H9 (cell line): Measurements from ENCODE around the gene TNPO2. TPM values are rescaled to one million over a fixed set of nuclear protein-coding genes. Genes with fewer than 3 reads are reported as not detected.

Experiments used
- DNase-seq: peaks from one replicate; pipeline ENCODE4 v3.0.0-alpha.2; 2017
- H2AFZ ChIP-seq: one replicate; pipeline ENCODE4 v1.6.1; 2013; ENCODE audit warnings: mild to moderate bottlenecking, low read length, control low read depth, moderate library complexity
- H2AK5ac ChIP-seq: 2 replicates; pipeline ENCODE4 v1.6.1; 2013; ENCODE audit warnings: low read length, control low read depth, mixed read lengths; ENCODE audit not compliant: insufficient read length
- H2BK120ac ChIP-seq: one replicate; pipeline ENCODE4 v1.6.1; 2013; ENCODE audit warnings: low read depth, mild to moderate bottlenecking, low read length, control low read depth, inconsistent platforms; ENCODE audit not compliant: poor library complexity, severe bottlenecking
- H2BK12ac ChIP-seq: 2 replicates; pipeline ENCODE4 v1.6.1; 2013; ENCODE audit warnings: low read length, control low read depth, mixed read lengths, low read depth; ENCODE audit not compliant: insufficient read length
- H2BK15ac ChIP-seq: 2 replicates; pipeline ENCODE4 v1.6.1; 2013; ENCODE audit warnings: low read depth, low read length, control low read depth
- H2BK20ac ChIP-seq: one replicate; pipeline ENCODE4 v1.6.1; 2013; ENCODE audit warnings: low read depth, mild to moderate bottlenecking, low read length, control low read depth, inconsistent platforms; ENCODE audit not compliant: poor library complexity, severe bottlenecking
- H2BK5ac ChIP-seq: 2 replicates; pipeline ENCODE4 v1.6.1; 2013; ENCODE audit warnings: low read length, control low read depth, mixed read lengths; ENCODE audit not compliant: insufficient read length
- H3K14ac ChIP-seq: 2 replicates; pipeline ENCODE4 v1.6.1; 2013; ENCODE audit warnings: low read length, control low read depth; ENCODE audit not compliant: insufficient read depth
- H3K18ac ChIP-seq: 2 replicates; pipeline ENCODE4 v1.6.1; 2013; ENCODE audit warnings: low read depth, mild to moderate bottlenecking, mixed read lengths, low read length, control low read depth; ENCODE audit not compliant: insufficient read length
- H3K23ac ChIP-seq: 2 replicates; pipeline ENCODE4 v1.6.1; 2013; ENCODE audit warnings: low read length, control low read depth, mixed read lengths, low read depth; ENCODE audit not compliant: insufficient read length
- H3K23me2 ChIP-seq: 2 replicates; pipeline ENCODE4 v1.6.1; 2013; ENCODE audit warnings: low read depth, mild to moderate bottlenecking, mixed read lengths, low read length, control low read depth; ENCODE audit not compliant: insufficient read length, poor library complexity, severe bottlenecking
- H3K27ac ChIP-seq: 2 replicates; pipeline ENCODE4 v1.5.1; 2013; ENCODE audit warnings: low read length, control low read depth, mixed read lengths, low read depth; ENCODE audit not compliant: insufficient read length
- H3K27me3 ChIP-seq: 2 replicates; pipeline ENCODE4 v1.6.1; 2013; ENCODE audit warnings: low read length, control low read depth, inconsistent platforms; ENCODE audit not compliant: insufficient read depth
- H3K4ac ChIP-seq: 2 replicates; pipeline ENCODE4 v1.6.1; 2013; ENCODE audit warnings: low read depth, mild to moderate bottlenecking, control low read depth, inconsistent platforms, low read length, moderate library complexity
- H3K4me1 ChIP-seq: 2 replicates; pipeline ENCODE4 v1.6.1; 2013; ENCODE audit warnings: low read length, control low read depth, inconsistent platforms; ENCODE audit not compliant: insufficient read depth
- H3K4me2 ChIP-seq: 2 replicates; pipeline ENCODE4 v1.6.1; 2013; ENCODE audit warnings: low read length, control low read depth, mixed read lengths; ENCODE audit not compliant: insufficient read length, insufficient read depth
- H3K56ac ChIP-seq: 2 replicates; pipeline ENCODE4 v1.6.1; 2013; ENCODE audit warnings: low read depth, mild to moderate bottlenecking, mixed read lengths, low read length, control low read depth; ENCODE audit not compliant: insufficient read length
- H3K79me1 ChIP-seq: 2 replicates; pipeline ENCODE4 v1.6.1; 2013; ENCODE audit warnings: low read depth, mild to moderate bottlenecking, moderate library complexity, low read length, control low read depth, inconsistent platforms; ENCODE audit not compliant: insufficient read depth, poor library complexity, severe bottlenecking
- H3K79me2 ChIP-seq: 2 replicates; pipeline ENCODE4 v1.6.1; 2013; ENCODE audit warnings: low read length, control low read depth, inconsistent platforms; ENCODE audit not compliant: insufficient read depth
- H3K9ac ChIP-seq: 2 replicates; pipeline ENCODE4 v1.6.1; 2013; ENCODE audit warnings: low read length, control low read depth, mixed read lengths; ENCODE audit not compliant: insufficient read length; ENCODE audit errors: extremely low read depth
- H3K9me3 ChIP-seq: one replicate; pipeline ENCODE4 v1.6.1; 2013; ENCODE audit warnings: low read depth, low read length, inconsistent platforms; ENCODE audit not compliant: control insufficient read depth
- H3T11ph ChIP-seq: one replicate; pipeline ENCODE4 v1.6.1; 2013; ENCODE audit warnings: mild to moderate bottlenecking, low read length, control low read depth, inconsistent platforms
- H4K20me1 ChIP-seq: one replicate; pipeline ENCODE4 v1.6.1; 2013; ENCODE audit not compliant: control insufficient read depth, insufficient read length, insufficient read depth
- H4K5ac ChIP-seq: 2 replicates; pipeline ENCODE4 v1.6.1; 2013; ENCODE audit warnings: low read depth, mild to moderate bottlenecking, mixed read lengths, low read length, control low read depth; ENCODE audit not compliant: insufficient read length
- H4K8ac ChIP-seq: replicated peaks from 2 replicates; pipeline ENCODE4 v1.6.1; 2013; ENCODE audit warnings: low read length, control low read depth, mixed read lengths, low read depth; ENCODE audit not compliant: insufficient read length
- H4K91ac ChIP-seq: 2 replicates; pipeline ENCODE4 v1.6.1; 2013; ENCODE audit warnings: low read depth, mild to moderate bottlenecking, moderate library complexity, mixed read lengths, low read length, control low read depth; ENCODE audit not compliant: insufficient read length
- H3K27ac Mint-ChIP-seq, 3 experiments: 2 replicates in 2 of 3; 3 replicates in 1 of 3; pipeline ENCODE4 v1.8.0; 2020 to 2021; ENCODE audit warnings: mixed read lengths in 3 of 3, mild to moderate bottlenecking in 1 of 3, moderate library complexity in 1 of 3
- H3K27me3 Mint-ChIP-seq: 2 replicates; pipeline ENCODE4 v1.8.0; 2021; ENCODE audit warnings: low read depth, mild to moderate bottlenecking, moderate library complexity, mixed read lengths
- H3K36me3 Mint-ChIP-seq, 3 experiments: 2 replicates in 2 of 3; 3 replicates in 1 of 3; pipeline ENCODE4 v1.8.0; 2020 to 2021; ENCODE audit warnings: low read depth in 3 of 3, mixed read lengths in 3 of 3; ENCODE audit not compliant: insufficient read depth in 1 of 3
- H3K4me1 Mint-ChIP-seq, 2 experiments: 2 replicates each; pipeline ENCODE4 v1.8.0; 2020; ENCODE audit warnings: mixed read lengths in 2 of 2
- H3K4me3 Mint-ChIP-seq, 2 experiments: 2 replicates in 1 of 2; 3 replicates in 1 of 2; pipeline ENCODE4 v1.8.0; 2020 to 2021; ENCODE audit warnings: mild to moderate bottlenecking in 2 of 2, mixed read lengths in 2 of 2, moderate library complexity in 1 of 2
- H3K9me3 Mint-ChIP-seq, 2 experiments: 2 replicates in 1 of 2; 3 replicates in 1 of 2; pipeline ENCODE4 v1.8.0; 2020; ENCODE audit warnings: mild to moderate bottlenecking in 2 of 2, mixed read lengths in 2 of 2, moderate library complexity in 1 of 2
- CTCF ChIP-seq: fragments of 200-600 bp; sonication (generic); conservative IDR thresholded peaks from 3 replicates; pipeline ENCODE4 v1.8.0; 2021; ENCODE audit warnings: antibody characterized with exemption, mild to moderate bottlenecking
- WGBS: extraction: QIAGEN DNeasy Blood & Tissue Kit; methylation state at CpG from one replicate; pipeline ENCODE4 v1.1.7; 2013; ENCODE audit warnings: missing lambda C conversion rate, low lambda C conversion rate, mixed read lengths; ENCODE audit not compliant: insufficient read length; ENCODE audit errors: extremely low coverage; 5-methylcytosine and 5-hydroxymethylcytosine counted together
- total RNA-seq: library from RNA; stranded (reverse); gene quantifications from 2 replicates; pipeline ENCODE4 v1.2.1, GENCODE V29; 2021

Gene TNPO2
- total RNA-seq, 1 experiment from 2014 or later, result 159 TPM

- peaks cover 3% of the 10 kb centered on the region; the same call in 1 of the 2 replicates for H3K27me3 Mint-ChIP-seq
- Histone ChIP-seq H3K4ac (no peak within 1 kb of the TSS; the same call in 1 of the 2 replicates), H3K18ac (peak within 1 kb of the TSS; percentile 92), H3K23me2 (peaks cover 12% of the 10 kb centered on the region), H3K79me1 (peaks cover 3% of the 10 kb centered on the region), H3T11ph (no peak within 1 kb of the TSS), H3K79me2 (peaks cover 21% of the 10 kb centered on the region), H2AFZ (no peak within 1 kb of the TSS), H3K23ac (no peak within 1 kb of the TSS), H2AK5ac (no peak within 1 kb of the TSS), H3K27me3 (no peaks in the 10 kb centered on the region), H3K9ac (peak within 1 kb of the TSS; percentile 95), H4K5ac (peak within 1 kb of the TSS; percentile 69), H2BK20ac (no peak within 1 kb of the TSS), H4K8ac (no peak within 1 kb of the TSS), H4K91ac (no peak within 1 kb of the TSS), H3K27ac (no peak within 1 kb of the TSS), H3K9me3 (no peaks in the 10 kb centered on the region), H2BK12ac (no peak within 1 kb of the TSS), H2BK15ac (no peak within 1 kb of the TSS), H2BK120ac (no peak within 1 kb of the TSS), H4K20me1 (no peaks in the 10 kb centered on the region), H3K4me2 (peak within 1 kb of the TSS; percentile 94), H3K4me1 (no peaks in the 10 kb centered on the region), H2BK5ac (no peak within 1 kb of the TSS), H3K14ac (peak within 1 kb of the TSS; percentile 90), H3K56ac (no peak within 1 kb of the TSS)
- H3K4me1 Mint-ChIP-seq, result peaks cover 21 to 29% of the 10 kb centered on the region in 2 experiments
- no peaks in the 10 kb centered on the region; a peak in 1 of 5 replicates for H3K9me3 Mint-ChIP-seq
- H3K36me3 Mint-ChIP-seq, result peaks cover 24 to 35% (median 27%) of the 10 kb centered on the region in 3 experiments
- H3K27ac Mint-ChIP-seq, result peak within 1 kb of the TSS; percentile 99 to 100 (median 100)
- peak; percentile 99 for DNase-seq
- no peak for TF ChIP-seq CTCF
- H3K4me3 Mint-ChIP-seq, result peak within 1 kb of the TSS; percentile 100
- WGBS, result no CpG with 5 or more reads among the region's 29 CpGs
Observed at GRCh38 chr19:12736995-12737834, 13.5 kb upstream of the TNPO2 start, which contains the start of gene GET3. GET3 (plus strand) TSS chr19:12737497; CDS start chr19:12737506, 9 bp downstream.
